A549 (cell line): ENCODE results near the gene PDIA5.

Source experiments
- BHLHE40 ChIP-seq: IDR thresholded peaks from 2 replicates; pipeline ENCODE4 v1.6.1; 2012; ENCODE audit warnings: low read depth, low read length, inconsistent platforms
- POLR2A ChIP-seq: IDR thresholded peaks from 2 replicates; pipeline ENCODE4 v1.6.1; 2012; ENCODE audit warnings: mild to moderate bottlenecking, low read length
- ZC3H11A ChIP-seq: fragments of 450-650 bp; IDR thresholded peaks from 2 replicates; pipeline ENCODE4 v1.6.1; 2014; ENCODE audit warnings: antibody characterized with exemption, mild to moderate bottlenecking
- TF ChIP-seq, protein P1 (sequence below): fragments of >200 bp; sonication (Bioruptor Twin); formaldehyde crosslinking; IDR thresholded peaks from 3 replicates; pipeline ENCODE4 v1.5.1; 2016

DNA sequence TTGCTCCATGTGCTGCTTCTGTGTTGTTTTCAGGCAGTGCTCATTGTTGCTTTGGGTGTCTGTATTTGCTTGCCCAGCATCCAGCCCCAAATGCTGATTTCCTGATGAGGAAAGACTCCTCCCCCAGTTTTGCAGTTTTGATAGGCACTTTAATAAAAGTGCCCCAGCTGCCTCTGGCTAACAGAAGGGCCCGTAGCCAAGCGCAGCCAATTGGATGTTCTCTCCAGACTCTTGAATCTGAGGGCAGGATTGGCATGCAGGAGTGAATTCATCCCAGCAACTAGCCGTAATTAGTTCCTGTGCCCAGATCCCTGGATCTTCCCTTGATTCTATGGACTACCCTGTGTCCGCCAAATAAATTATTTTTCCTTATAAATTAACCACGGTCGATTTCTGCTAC is 24.4 kb upstream of the PDIA5 start:
- TF ChIP-seq BHLHE40 (no peak), POLR2A (no peak), ZC3H11A (no peak)
- TF ChIP-seq, protein P1, sequence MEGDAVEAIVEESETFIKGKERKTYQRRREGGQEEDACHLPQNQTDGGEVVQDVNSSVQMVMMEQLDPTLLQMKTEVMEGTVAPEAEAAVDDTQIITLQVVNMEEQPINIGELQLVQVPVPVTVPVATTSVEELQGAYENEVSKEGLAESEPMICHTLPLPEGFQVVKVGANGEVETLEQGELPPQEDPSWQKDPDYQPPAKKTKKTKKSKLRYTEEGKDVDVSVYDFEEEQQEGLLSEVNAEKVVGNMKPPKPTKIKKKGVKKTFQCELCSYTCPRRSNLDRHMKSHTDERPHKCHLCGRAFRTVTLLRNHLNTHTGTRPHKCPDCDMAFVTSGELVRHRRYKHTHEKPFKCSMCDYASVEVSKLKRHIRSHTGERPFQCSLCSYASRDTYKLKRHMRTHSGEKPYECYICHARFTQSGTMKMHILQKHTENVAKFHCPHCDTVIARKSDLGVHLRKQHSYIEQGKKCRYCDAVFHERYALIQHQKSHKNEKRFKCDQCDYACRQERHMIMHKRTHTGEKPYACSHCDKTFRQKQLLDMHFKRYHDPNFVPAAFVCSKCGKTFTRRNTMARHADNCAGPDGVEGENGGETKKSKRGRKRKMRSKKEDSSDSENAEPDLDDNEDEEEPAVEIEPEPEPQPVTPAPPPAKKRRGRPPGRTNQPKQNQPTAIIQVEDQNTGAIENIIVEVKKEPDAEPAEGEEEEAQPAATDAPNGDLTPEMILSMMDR = no peak
